Gastrocnemius medialis (tissue), 4 donors: Measurements from ENCODE around the gene ENTPD1. TPM values are rescaled to one million over a fixed set of nuclear protein-coding genes. Genes with fewer than 3 reads are reported as not detected.
"Not testable (repeated sequence)": the region's sequence is repeated elsewhere in the genome, so short reads cannot be mapped to it uniquely, and the experiment has no call there.

Experiments
- ATAC-seq, 2 donors: fragments of 150-250 bp; one replicate each; pipeline ENCODE4 v1.9.1; 2016
- DNase-seq, 2 donors: peaks; one replicate each; pipeline ENCODE4 v3.0.0-alpha.2; 2019
- H3K27ac ChIP-seq, 4 donors: fragments of 200-600 bp; sonication (generic); 1 replicate in 1 of 4; 2 replicates in 3 of 4; pipeline ENCODE4 v1.5.1; 2016 to 2018; ENCODE audit warnings: mild to moderate bottlenecking in 2 of 4, moderate library complexity in 1 of 4
- H3K27me3 ChIP-seq, 3 donors: fragments of 200-600 bp; sonication (generic) in 2 of 3; 1 replicate in 1 of 3; 2 replicates in 2 of 3; pipeline versions ENCODE4 v1.5.1 to v1.6.0; 2016 to 2019; ENCODE audit warnings: mild to moderate bottlenecking in 1 of 3, moderate library complexity in 1 of 3
- H3K36me3 ChIP-seq, 2 donors: fragments of 200-600 bp; sonication (generic) in 1 of 2; one replicate each; pipeline ENCODE4 v1.5.1; 2017 to 2018
- H3K4me1 ChIP-seq, 2 donors: fragments of 200-600 bp; sonication (generic) in 1 of 2; one replicate each; pipeline ENCODE4 v1.5.1; 2016 to 2017; ENCODE audit warnings: mild to moderate bottlenecking in 2 of 2
- H3K4me3 ChIP-seq, 4 donors: fragments of 200-600 bp; sonication (generic) in 3 of 4; 1 replicate in 1 of 4; 2 replicates in 3 of 4; pipeline ENCODE4 v1.5.1; 2016 to 2019; ENCODE audit warnings: mild to moderate bottlenecking in 2 of 4
- H3K9me3 ChIP-seq, 3 donors: fragments of 200-600 bp; sonication (generic) in 2 of 3; 1 replicate in 1 of 3; 2 replicates in 2 of 3; pipeline ENCODE4 v1.5.1; 2016 to 2019
- CTCF ChIP-seq, 5 experiments: fragments of 450-650 bp in 3 of 5; fragments of 200-600 bp in 2 of 5; sonication (generic) in 2 of 5; IDR thresholded peaks in 4 of 5; conservative IDR thresholded peaks in 1 of 5; 1 replicate in 4 of 5; 2 replicates in 1 of 5; pipeline ENCODE4 v1.5.1; 2016 to 2019; ENCODE audit warnings: antibody characterized with exemption in 5 of 5, mild to moderate bottlenecking in 3 of 5, moderate library complexity in 3 of 5
- POLR2A ChIP-seq, 2 donors: fragments of 450-650 bp; IDR thresholded peaks; one replicate each; pipeline ENCODE4 v1.6.1; 2017; ENCODE audit warnings: antibody characterized with exemption in 2 of 2, mild to moderate bottlenecking in 2 of 2, moderate library complexity in 2 of 2
- in situ Hi-C, 4 donors: fragments of 200-750 bp; cut with MboI; loops; one replicate each; pipeline versions ENCODE4 v1.15.0 to v1.8.0; 2017; ENCODE audit warnings: low sequenced_read_pairs in 4 of 4
- intact Hi-C: fragments of 100-400 bp; cut with DNase I; formaldehyde crosslinking; loops from one replicate; pipeline ENCODE4 v1.15.1; 2023; ENCODE audit warnings: low total_unique reads
- total RNA-seq, 4 donors: library from RNA; depleted of rRNA; stranded (reverse); fragments of >200 nt; gene quantifications; one replicate each; pipeline versions ENCODE4 v1.1.0 to v1.2.3, GENCODE V29; 2016

Gene ENTPD1
- total RNA-seq, 4 donors from 2014 or later = 1.7 to 6.9 (median 3.8) TPM

DNA sequence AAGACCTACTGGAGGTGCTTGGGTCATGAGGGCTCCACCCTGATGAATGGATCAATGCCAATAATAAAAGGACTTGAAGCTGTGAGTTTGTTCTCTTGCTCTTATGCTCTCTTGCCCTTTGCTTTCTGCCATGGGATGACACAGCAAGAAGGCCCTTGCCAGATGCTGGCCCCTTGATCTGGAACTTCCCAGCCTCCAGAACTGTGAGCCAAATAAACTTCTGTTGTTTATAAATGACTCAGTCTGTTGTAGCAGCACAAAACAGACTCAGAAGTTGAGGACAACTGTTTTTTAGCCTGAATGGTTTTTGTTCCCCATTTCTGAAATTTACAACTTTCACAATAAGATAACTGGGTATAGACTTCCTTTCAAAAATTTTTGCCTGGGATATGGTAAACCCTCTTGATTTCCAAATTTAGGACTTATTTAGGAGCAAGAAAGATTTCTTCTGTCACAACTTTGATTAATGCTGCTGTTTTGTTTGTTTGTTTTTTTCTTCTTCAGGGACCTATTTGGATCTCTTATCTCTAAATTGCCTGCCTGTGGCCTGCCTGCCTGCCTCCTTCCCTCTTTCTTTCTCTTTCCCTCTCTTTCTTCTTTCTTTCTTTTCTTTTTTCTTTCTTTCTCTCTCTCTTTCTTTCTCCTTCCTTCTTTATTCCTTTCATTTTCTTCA is 12.1 kb downstream of the ENTPD1 start:
- H3K27ac ChIP-seq = no peak overlapping the region
- no peak overlapping the region for H3K4me3 ChIP-seq
- no peak for TF ChIP-seq POLR2A (IDR thresholded peaks at IDR 0.05)
- TF ChIP-seq CTCF (IDR thresholded peaks at IDR 0.05 in 4 of 5, conservative IDR thresholded peaks at IDR 0.05 in 1 of 5) = no peak
- in situ Hi-C loops (no loop called here), intact Hi-C loops (no loop called here)
- H3K9me3 ChIP-seq = no peaks in the 10 kb centered on the region
- no peak for DNase-seq
- no peaks in the 10 kb centered on the region for H3K36me3 ChIP-seq
- no peak for ATAC-seq
- no peaks in the 10 kb centered on the region for H3K4me1 ChIP-seq
- no peaks in the 10 kb centered on the region for H3K27me3 ChIP-seq

DNA sequence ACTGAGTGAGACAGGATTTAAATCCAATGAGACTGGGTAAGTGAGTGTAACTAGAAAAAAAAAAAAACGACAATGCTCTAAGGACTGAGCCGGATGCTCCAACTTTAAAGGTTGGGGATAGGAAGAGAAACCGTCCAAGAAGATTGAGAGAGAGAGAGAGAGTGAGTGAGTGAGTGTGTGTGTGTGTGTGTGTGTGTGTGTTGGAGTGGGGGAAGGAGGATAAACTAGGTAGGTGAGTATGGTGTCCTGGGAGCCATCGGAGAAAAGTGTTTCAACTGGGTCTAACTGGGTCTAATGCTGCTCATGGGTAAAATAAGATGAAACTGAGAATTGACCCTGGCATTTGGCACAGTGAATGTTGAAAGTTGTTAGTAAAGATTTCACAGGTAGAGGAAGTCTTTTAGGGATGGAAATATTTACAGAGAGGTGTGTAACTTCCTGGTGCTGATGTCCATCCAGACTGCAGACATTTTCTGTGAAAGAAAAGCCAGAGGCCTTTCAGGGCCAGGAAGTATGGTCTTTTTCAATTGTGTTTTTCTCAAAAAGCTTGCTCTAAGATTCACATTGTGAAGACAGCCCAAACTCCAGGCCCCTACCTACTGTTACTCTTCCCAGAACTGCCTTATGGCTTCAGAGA is 14.2 kb downstream of the ENTPD1 start:
- Histone ChIP-seq H3K9me3 (no peaks in the 10 kb centered on the region), H3K4me3 (no peak overlapping the region), H3K27me3 (no peaks in the 10 kb centered on the region), H3K36me3 (no peaks in the 10 kb centered on the region), H3K27ac (no peak overlapping the region), H3K4me1 (no peaks in the 10 kb centered on the region)
- in situ Hi-C loops (no loop called here), intact Hi-C loops (no loop called here)
- TF ChIP-seq CTCF (IDR thresholded peaks at IDR 0.05 in 4 of 5, conservative IDR thresholded peaks at IDR 0.05 in 1 of 5) = no peak
- no peak for TF ChIP-seq POLR2A (IDR thresholded peaks at IDR 0.05)
- ATAC-seq (no peak), DNase-seq (no peak)

- in situ Hi-C loops, H3K27me3 ChIP-seq, ATAC-seq, DNase-seq, intact Hi-C loops, H3K27ac ChIP-seq, H3K9me3 ChIP-seq, H3K36me3 ChIP-seq, H3K4me3 ChIP-seq, H3K4me1 ChIP-seq: not testable (repeated sequence)
These were observed 17.5 kb downstream of the ENTPD1 start for GRCh38 chr10:95773454-95773853.

DNA sequence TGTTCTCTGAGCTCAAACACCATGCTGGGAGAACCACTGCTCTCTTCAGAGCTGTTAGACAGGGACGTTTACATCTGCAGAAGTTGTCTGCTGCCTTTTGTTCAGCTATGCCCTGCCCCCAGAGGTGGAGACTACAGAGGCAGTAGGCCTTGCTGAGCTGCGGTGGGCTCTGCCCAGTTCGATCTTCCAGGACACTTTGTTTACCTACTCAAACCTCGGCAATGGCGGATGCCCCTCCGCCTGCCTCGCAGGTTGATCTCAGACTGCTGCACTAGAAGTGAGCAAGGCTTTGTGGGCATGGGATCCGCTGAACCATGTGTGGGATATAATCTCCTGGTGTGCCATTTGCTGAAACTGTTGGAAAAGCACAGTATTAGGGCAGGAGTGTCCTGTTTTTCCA is 21.7 kb downstream of the ENTPD1 start:
- H3K36me3 ChIP-seq, DNase-seq, H3K4me3 ChIP-seq, H3K27ac ChIP-seq, H3K27me3 ChIP-seq, in situ Hi-C loops, H3K9me3 ChIP-seq, H3K4me1 ChIP-seq, intact Hi-C loops, ATAC-seq: not testable (repeated sequence)

DNA sequence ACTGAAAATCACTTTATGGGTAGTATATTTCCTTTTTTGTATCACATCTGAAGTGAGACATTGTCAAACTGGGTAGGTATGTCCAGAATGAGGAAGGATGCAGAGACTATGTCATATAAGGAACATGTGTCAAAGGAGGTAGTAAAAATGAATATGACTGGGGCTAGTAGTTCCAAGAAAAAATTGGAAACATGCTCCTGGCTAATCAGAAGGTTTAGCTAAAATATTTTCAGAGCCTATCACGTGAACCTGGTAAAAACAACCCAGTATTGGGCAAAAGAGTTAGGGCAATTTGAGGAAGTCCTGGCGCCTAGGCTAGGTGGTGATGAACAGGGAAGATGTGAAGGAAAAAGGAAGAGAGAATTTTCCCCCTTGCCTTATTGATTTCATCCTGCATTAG is 26.4 kb downstream of the ENTPD1 start:
- intact Hi-C loops = no loop called here
- H3K9me3 ChIP-seq = no peaks in the 10 kb centered on the region
- ATAC-seq = no peak
- no peaks in the 10 kb centered on the region for H3K27me3 ChIP-seq
- no peak for TF ChIP-seq POLR2A (IDR thresholded peaks at IDR 0.05)
- TF ChIP-seq CTCF (IDR thresholded peaks at IDR 0.05 in 4 of 5, conservative IDR thresholded peaks at IDR 0.05 in 1 of 5) = no peak
- in situ Hi-C loops = no loop called here
- H3K36me3 ChIP-seq = no peaks in the 10 kb centered on the region
- no peak overlapping the region for H3K4me3 ChIP-seq
- H3K27ac ChIP-seq = no peak overlapping the region
- no peak for DNase-seq
- H3K4me1 ChIP-seq = no peaks in the 10 kb centered on the region
